Osteoblast (primary cell): Measurements from ENCODE around the gene TXNIP. TPM values are rescaled to one million over a fixed set of nuclear protein-coding genes. Genes with fewer than 3 reads are reported as not detected.

Experiments
- DNase-seq: peaks from one replicate; pipeline ENCODE4 v3.0.0; 2011; ENCODE audit warnings: low spot score, mixed read lengths; ENCODE audit not compliant: insufficient read length; ENCODE audit errors: missing footprints
- H2AFZ ChIP-seq: 2 replicates; pipeline ENCODE4 v1.6.0; 2011; ENCODE audit warnings: mild to moderate bottlenecking, low read length
- H3K27ac ChIP-seq: 2 replicates; pipeline ENCODE4 v1.5.1; 2011; ENCODE audit warnings: mild to moderate bottlenecking, low read depth, low read length, moderate library complexity
- H3K27me3 ChIP-seq: 2 replicates; pipeline ENCODE4 v1.6.0; 2012; ENCODE audit warnings: mild to moderate bottlenecking, control low read depth, inconsistent platforms, low read length, moderate library complexity; ENCODE audit not compliant: insufficient read depth
- H3K36me3 ChIP-seq: 2 replicates; pipeline ENCODE4 v1.5.1; 2011; ENCODE audit warnings: mild to moderate bottlenecking, low read length, control low read depth, moderate library complexity; ENCODE audit not compliant: insufficient read depth
- H3K4me1 ChIP-seq: 2 replicates; pipeline ENCODE4 v1.5.1; 2011; ENCODE audit warnings: mild to moderate bottlenecking, low read length, control low read depth, moderate library complexity; ENCODE audit not compliant: insufficient read depth
- H3K4me2 ChIP-seq: 2 replicates; pipeline ENCODE4 v1.6.0; 2011; ENCODE audit warnings: mild to moderate bottlenecking, low read length; ENCODE audit not compliant: insufficient read depth
- H3K4me3 ChIP-seq: fragments of 200-600 bp; sonication (generic); 3 replicates; pipeline ENCODE4 v1.5.1; 2012; ENCODE audit warnings: mild to moderate bottlenecking, low read length, inconsistent platforms; ENCODE audit not compliant: insufficient read depth
- H3K79me2 ChIP-seq: 2 replicates; pipeline ENCODE4 v1.6.0; 2012; ENCODE audit warnings: mild to moderate bottlenecking, low read length, control low read depth, inconsistent platforms; ENCODE audit not compliant: insufficient read depth
- H3K9me3 ChIP-seq: 2 replicates; pipeline ENCODE4 v1.5.1; 2011; ENCODE audit warnings: low read depth, low read length, control low read depth
- H4K20me1 ChIP-seq: 2 replicates; pipeline ENCODE4 v1.6.0; 2012; ENCODE audit warnings: mild to moderate bottlenecking, low read length, control low read depth; ENCODE audit not compliant: insufficient read depth
- CTCF ChIP-seq: IDR thresholded peaks from 2 replicates; pipeline ENCODE4 v1.5.1; 2011; ENCODE audit warnings: mild to moderate bottlenecking, low read depth, low read length, moderate library complexity; ENCODE audit errors: extremely low read depth
- total RNA-seq: library from RNA; depleted of rRNA; stranded (reverse); fragments of >200 nt; gene quantifications from 2 replicates; pipeline ENCODE4 v1.2.3, GENCODE V29; 2012

Gene TXNIP
- total RNA-seq, 1 donor = 400 TPM

- H3K79me2 ChIP-seq = peaks cover 58% of the 10 kb centered on the region
- peak overlapping the region; percentile 88 for H3K27ac ChIP-seq
- no peaks in the 10 kb centered on the region for H3K36me3 ChIP-seq
- H3K27me3 ChIP-seq = no peaks in the 10 kb centered on the region
- peaks cover 40% of the 10 kb centered on the region for H3K4me1 ChIP-seq
- H2AFZ ChIP-seq = no peak overlapping the region
- peak overlapping the region; percentile 80 for H3K4me3 ChIP-seq
- no peaks in the 10 kb centered on the region for H3K9me3 ChIP-seq
- DNase-seq = peak; percentile 51
- no peak for TF ChIP-seq CTCF
- H3K4me2 ChIP-seq = peak overlapping the region; percentile 90
- peaks cover 6% of the 10 kb centered on the region for H4K20me1 ChIP-seq
Measured at GRCh38 chr1:145956361-145956760, 40.0 kb downstream of the TXNIP start.

DNA sequence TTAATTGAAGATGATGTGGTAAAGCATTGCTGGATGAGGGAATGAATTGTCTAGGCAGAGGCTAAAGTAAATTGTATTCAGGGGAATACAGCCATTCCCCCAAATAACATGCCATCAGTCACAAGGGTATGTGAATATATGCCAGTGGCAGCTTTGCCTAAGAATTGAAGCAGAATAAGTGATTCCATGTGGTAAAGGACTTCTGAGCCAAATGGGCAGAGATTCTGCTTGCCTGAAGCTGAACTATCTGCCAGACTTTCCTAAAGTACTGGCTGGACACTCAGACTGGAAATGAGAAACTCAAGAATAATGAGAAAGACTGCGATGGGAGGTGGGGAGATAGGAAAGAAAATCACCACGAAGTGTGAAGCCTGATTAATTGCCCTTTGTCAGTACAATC is 40.9 kb downstream of the TXNIP start:
- no peaks in the 10 kb centered on the region for H3K9me3 ChIP-seq
- peak overlapping the region; percentile 90 for H3K4me2 ChIP-seq
- H4K20me1 ChIP-seq = peaks cover 6% of the 10 kb centered on the region
- no peaks in the 10 kb centered on the region for H3K27me3 ChIP-seq
- peak; percentile 48 for DNase-seq
- peaks cover 33% of the 10 kb centered on the region for H3K4me1 ChIP-seq
- peaks cover 66% of the 10 kb centered on the region for H3K79me2 ChIP-seq
- H3K27ac ChIP-seq = no peak overlapping the region
- H3K36me3 ChIP-seq = no peaks in the 10 kb centered on the region
- no peak for TF ChIP-seq CTCF
- H3K4me3 ChIP-seq = peak overlapping the region; percentile 80
- H2AFZ ChIP-seq = no peak overlapping the region

DNA sequence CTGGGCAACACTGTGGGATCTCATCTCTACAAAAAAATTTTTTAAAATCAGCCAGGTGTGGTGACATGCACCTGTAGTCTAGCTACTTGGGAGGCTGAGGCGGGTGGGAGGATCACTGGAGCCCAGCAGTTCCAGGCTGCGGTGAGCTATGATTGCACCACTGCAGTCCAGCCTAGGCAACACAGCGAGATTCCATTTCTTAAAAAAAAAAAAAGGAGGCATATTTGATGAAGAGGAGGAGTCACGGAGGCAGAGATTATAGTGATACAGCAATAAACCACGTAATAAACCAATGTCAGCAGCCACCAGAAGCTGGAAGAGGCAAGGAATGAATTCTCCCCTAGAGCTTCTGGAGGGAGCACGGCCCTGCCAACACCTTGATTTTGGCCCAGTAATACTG is 42.5 kb downstream of the TXNIP start:
- Histone ChIP-seq H2AFZ (no peak overlapping the region), H3K9me3 (no peaks in the 10 kb centered on the region), H3K4me1 (peaks cover 33% of the 10 kb centered on the region), H3K27me3 (no peaks in the 10 kb centered on the region), H4K20me1 (peaks cover 15% of the 10 kb centered on the region), H3K79me2 (peaks cover 80% of the 10 kb centered on the region), H3K4me2 (no peak overlapping the region), H3K36me3 (no peaks in the 10 kb centered on the region), H3K27ac (no peak overlapping the region), H3K4me3 (no peak overlapping the region)
- TF ChIP-seq CTCF = no peak
- DNase-seq = no peak

DNA sequence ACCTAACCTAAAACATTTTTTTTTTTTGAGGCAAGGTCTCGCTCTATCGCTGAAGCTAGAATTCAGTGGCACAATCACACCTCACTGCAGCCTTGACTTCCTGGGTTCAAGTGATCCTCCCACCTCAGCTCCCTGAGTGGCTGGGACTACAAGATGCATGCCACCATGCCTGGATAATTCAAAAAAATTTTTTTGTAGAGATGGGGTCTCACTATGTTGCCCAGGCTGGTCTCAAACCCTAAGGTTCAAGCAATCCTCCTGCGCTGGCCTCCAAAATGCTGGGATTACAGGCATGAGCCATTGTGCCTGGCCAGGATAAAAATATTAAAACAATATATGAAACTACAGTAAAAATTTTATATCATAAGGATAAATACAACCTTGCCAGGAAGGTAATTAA is 43.5 kb downstream of the TXNIP start:
- Histone ChIP-seq H3K4me1 (peaks cover 24% of the 10 kb centered on the region), H3K79me2 (peaks cover 89% of the 10 kb centered on the region), H4K20me1 (peaks cover 15% of the 10 kb centered on the region), H3K27me3 (no peaks in the 10 kb centered on the region), H3K4me2 (no peak overlapping the region), H3K4me3 (no peak overlapping the region), H3K9me3 (no peaks in the 10 kb centered on the region), H3K27ac (no peak overlapping the region), H3K36me3 (peaks cover 4% of the 10 kb centered on the region), H2AFZ (no peak overlapping the region)
- no peak for TF ChIP-seq CTCF
- DNase-seq = no peak
